RWPE1 (cell line): ENCODE measurements around the gene MED10.

ENCODE experiments used
- CTCF ChIA-PET: fragments of 350-600 bp; sonication (Branson Sonifier 250); formaldehyde crosslinking; extraction: SDS; loops from one replicate; lab custom pipeline; 2021; lab: Yijun Ruan, JAX
- POLR2A ChIA-PET: fragments of 400-600 bp; formaldehyde crosslinking; extraction: SDS; loops from one replicate; lab custom pipeline; 2020; ENCODE audit warnings: antibody characterized with exemption; ENCODE audit not compliant: low non-redundant PET; lab: Yijun Ruan, JAX
- DNase-seq: peaks from one replicate; pipeline ENCODE4 v3.0.0; 2012; ENCODE audit warnings: low spot score
- H3K27ac ChIP-seq: fragments of 450-650 bp; 2 replicates; pipeline ENCODE4 v1.5.1; 2017
- CTCF ChIP-seq: fragments of 450-650 bp; conservative IDR thresholded peaks from 2 replicates; pipeline ENCODE4 v1.5.1; 2017; ENCODE audit warnings: low read depth, mild to moderate bottlenecking

MED10 gene

GRCh38 chr5:6401410-6401809 is 23.1 kb upstream of the MED10 start:
- CTCF ChIA-PET = no interaction called here
- POLR2A ChIA-PET = no interaction called here
- H3K27ac ChIP-seq = peak overlapping the region; percentile 50; the same call in 1 of the 2 replicates
- TF ChIP-seq CTCF = no peak
- DNase-seq = no peak

- no peak for TF ChIP-seq CTCF
- POLR2A ChIA-PET = no interaction called here
- DNase-seq = peak; percentile 71
- H3K27ac ChIP-seq = peak overlapping the region; percentile 72
- CTCF ChIA-PET = interaction anchor here (0.5 kb wide), 1 partner anchor 666 kb away, joined by 5 read pairs; no protein-coding TSS in a partner anchor
These were observed 21.9 kb upstream of the MED10 start for GRCh38 chr5:6399980-6400910.

- TF ChIP-seq CTCF = no peak
- POLR2A ChIA-PET = no interaction called here
- no peak for DNase-seq
- H3K27ac ChIP-seq = no peak overlapping the region
- CTCF ChIA-PET = no interaction called here
These were observed 20.4 kb upstream of the MED10 start for GRCh38 chr5:6398570-6399230.

- no peak for DNase-seq
- no peak overlapping the region for H3K27ac ChIP-seq
- no peak for TF ChIP-seq CTCF
- ChIA-PET POLR2A (no interaction called here), CTCF (no interaction called here)
These were observed 19.4 kb upstream of the MED10 start for GRCh38 chr5:6397536-6398269.

- no peak for TF ChIP-seq CTCF
- DNase-seq = no peak
- H3K27ac ChIP-seq = no peak overlapping the region
- CTCF ChIA-PET = no interaction called here
- POLR2A ChIA-PET = no interaction called here
These were observed 18.6 kb upstream of the MED10 start for GRCh38 chr5:6396836-6397535.
